ENCODE results near the gene RUNDC3A. TPM values are rescaled to one million over a fixed set of nuclear protein-coding genes. Genes with fewer than 3 reads are reported as not detected.

Gene RUNDC3A
- total RNA-seq, 1 donor from 2014 or later: 2.0 TPM

- Mint-ChIP-seq H3K9me3 (ENCODE audit: unreplicated experiment) (no peaks in the 10 kb centered on the region), H3K4me1 (ENCODE audit: low read depth, unreplicated experiment) (no peaks in the 10 kb centered on the region), H3K27me3 (ENCODE audit: low read depth, unreplicated experiment) (peaks cover 5% of the 10 kb centered on the region), H3K4me3 (ENCODE audit: unreplicated experiment) (peak overlapping the region; percentile 67), H3K27ac (ENCODE audit: unreplicated experiment) (peak overlapping the region; percentile 62), H3K36me3 (ENCODE audit: low read depth, unreplicated experiment) (peaks cover 17% of the 10 kb centered on the region)
- Histone ChIP-seq H3K4me1 (ENCODE audit: insufficient read depth, low read length) (no peaks in the 10 kb centered on the region), H3K4me3 (ENCODE audit: insufficient read depth, low read depth, low read length) (no peak overlapping the region), H3K27ac (ENCODE audit: low read depth, low read length) (no peak overlapping the region), H2AFZ (ENCODE audit: low read depth, low read length) (no peak overlapping the region), H3K9ac (ENCODE audit: low read length) (no peak overlapping the region), H3K27me3 (ENCODE audit: insufficient read depth, low read length) (no peaks in the 10 kb centered on the region), H3K36me3 (ENCODE audit: insufficient read depth, low read length) (no peaks in the 10 kb centered on the region), H3K79me2 (ENCODE audit: insufficient read depth, low read length) (no peaks in the 10 kb centered on the region), H4K20me1 (ENCODE audit: insufficient read depth, low read length) (peaks cover 54% of the 10 kb centered on the region), H3K9me3 (ENCODE audit: insufficient read depth, low read depth, low read length) (no peaks in the 10 kb centered on the region), H3K4me2 (ENCODE audit: low read length) (peak overlapping the region; percentile 66)
- no peak for DNase-seq (ENCODE audit: low read depth)
- no peak for FAIRE-seq
- TF ChIP-seq EZH2 (IDR thresholded peaks at IDR 0.05; ENCODE audit: insufficient read depth, low read length): no peak
- TF ChIP-seq, protein P1, sequence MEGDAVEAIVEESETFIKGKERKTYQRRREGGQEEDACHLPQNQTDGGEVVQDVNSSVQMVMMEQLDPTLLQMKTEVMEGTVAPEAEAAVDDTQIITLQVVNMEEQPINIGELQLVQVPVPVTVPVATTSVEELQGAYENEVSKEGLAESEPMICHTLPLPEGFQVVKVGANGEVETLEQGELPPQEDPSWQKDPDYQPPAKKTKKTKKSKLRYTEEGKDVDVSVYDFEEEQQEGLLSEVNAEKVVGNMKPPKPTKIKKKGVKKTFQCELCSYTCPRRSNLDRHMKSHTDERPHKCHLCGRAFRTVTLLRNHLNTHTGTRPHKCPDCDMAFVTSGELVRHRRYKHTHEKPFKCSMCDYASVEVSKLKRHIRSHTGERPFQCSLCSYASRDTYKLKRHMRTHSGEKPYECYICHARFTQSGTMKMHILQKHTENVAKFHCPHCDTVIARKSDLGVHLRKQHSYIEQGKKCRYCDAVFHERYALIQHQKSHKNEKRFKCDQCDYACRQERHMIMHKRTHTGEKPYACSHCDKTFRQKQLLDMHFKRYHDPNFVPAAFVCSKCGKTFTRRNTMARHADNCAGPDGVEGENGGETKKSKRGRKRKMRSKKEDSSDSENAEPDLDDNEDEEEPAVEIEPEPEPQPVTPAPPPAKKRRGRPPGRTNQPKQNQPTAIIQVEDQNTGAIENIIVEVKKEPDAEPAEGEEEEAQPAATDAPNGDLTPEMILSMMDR (IDR thresholded peaks at IDR 0.05; ENCODE audit: insufficient read depth, low read depth, low read length): no peak
Measured at GRCh38 chr17:44352828-44353671, 44.6 kb downstream of the RUNDC3A start.

DNA sequence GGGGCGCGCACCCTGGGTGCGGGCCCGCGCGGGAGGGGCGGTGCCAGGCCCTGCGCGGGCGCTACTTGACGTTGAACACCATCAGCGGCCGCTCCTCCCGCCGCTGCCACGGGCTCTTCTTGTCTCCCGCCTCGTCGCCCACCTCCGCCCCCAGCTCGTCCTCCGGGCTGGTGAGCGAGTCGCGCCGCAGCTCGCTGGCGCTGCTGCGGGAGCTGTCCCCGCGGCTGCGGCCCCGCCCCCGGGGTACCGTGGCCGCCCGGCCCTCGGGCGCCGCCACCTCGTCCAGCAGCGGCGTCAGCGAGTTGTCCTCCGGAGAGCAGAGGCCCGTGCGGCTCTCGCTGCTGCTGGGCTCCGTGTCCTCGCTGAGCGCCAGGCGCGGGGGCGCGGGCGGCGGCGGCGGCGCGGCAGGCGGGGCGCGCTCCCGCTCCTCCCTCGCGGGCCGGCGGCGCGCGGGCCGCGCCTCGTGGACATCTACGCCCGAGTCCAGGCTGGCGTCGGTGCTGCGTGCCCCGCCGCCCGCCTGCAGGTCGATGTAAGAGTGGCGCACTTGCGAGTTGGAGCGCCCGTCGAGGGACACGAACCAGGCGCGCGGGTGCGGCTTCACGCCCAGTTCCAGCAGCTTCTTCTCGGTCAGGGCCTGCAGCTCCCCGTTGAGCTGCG lies 45.4 kb downstream of the RUNDC3A start:
- no peak overlapping the region for H2AFZ ChIP-seq (ENCODE audit: low read depth, low read length)
- Mint-ChIP-seq H3K27ac (ENCODE audit: unreplicated experiment) (no peak overlapping the region), H3K9me3 (ENCODE audit: unreplicated experiment) (no peaks in the 10 kb centered on the region), H3K36me3 (ENCODE audit: low read depth, unreplicated experiment) (peaks cover 16% of the 10 kb centered on the region), H3K4me3 (ENCODE audit: unreplicated experiment) (no peak overlapping the region), H3K4me1 (ENCODE audit: low read depth, unreplicated experiment) (no peaks in the 10 kb centered on the region), H3K27me3 (ENCODE audit: low read depth, unreplicated experiment) (peaks cover 5% of the 10 kb centered on the region)
- no peak overlapping the region for H3K9ac ChIP-seq (ENCODE audit: low read length)
- DNase-seq (ENCODE audit: low read depth) (no peak), FAIRE-seq (no peak)
- H3K9me3 ChIP-seq (ENCODE audit: insufficient read depth, low read depth, low read length): no peaks in the 10 kb centered on the region
- H3K27ac ChIP-seq (ENCODE audit: low read depth, low read length): no peak overlapping the region
- no peaks in the 10 kb centered on the region for H3K36me3 ChIP-seq (ENCODE audit: insufficient read depth, low read length)
- H3K4me2 ChIP-seq (ENCODE audit: low read length): peak overlapping the region; percentile 66
- H3K4me3 ChIP-seq (ENCODE audit: insufficient read depth, low read depth, low read length): peak overlapping the region; percentile 28
- H3K27me3 ChIP-seq (ENCODE audit: insufficient read depth, low read length): no peaks in the 10 kb centered on the region
- no peaks in the 10 kb centered on the region for H3K4me1 ChIP-seq (ENCODE audit: insufficient read depth, low read length)
- no peak for TF ChIP-seq EZH2 (IDR thresholded peaks at IDR 0.05; ENCODE audit: insufficient read depth, low read length)
- TF ChIP-seq, protein P1 (IDR thresholded peaks at IDR 0.05; ENCODE audit: insufficient read depth, low read depth, low read length): no peak
- peaks cover 50% of the 10 kb centered on the region for H4K20me1 ChIP-seq (ENCODE audit: insufficient read depth, low read length)
- H3K79me2 ChIP-seq (ENCODE audit: insufficient read depth, low read length): no peaks in the 10 kb centered on the region

Data from astrocyte (in vitro differentiated cells and primary cell).